Adrenal gland (tissue), 12 donors: ENCODE results near the gene FHOD3. TPM values are rescaled to one million over a fixed set of nuclear protein-coding genes. Genes with fewer than 3 reads are reported as not detected.
A peak's percentile ranks its signal among the peaks of the same experiment; 100 is the strongest.

Experiments used
- DNase-seq, 7 donors: peaks; one replicate each; pipeline ENCODE4 v3.0.0-alpha.2; 2019 to 2020
- H3K27ac ChIP-seq, 5 donors: fragments of 200-600 bp; sonication (generic) in 4 of 5; 1 replicate in 3 of 5; 2 replicates in 2 of 5; pipeline versions ENCODE4 v1.5.1 to v1.8.0; 2016 to 2020; ENCODE audit warnings: mild to moderate bottlenecking in 1 of 5
- H3K27me3 ChIP-seq: fragments of 200-600 bp; 2 replicates; pipeline ENCODE4 v1.8.0; 2021
- H3K36me3 ChIP-seq, 2 donors: fragments of 200-600 bp; replicated peaks in 1 of 2; 1 replicate in 1 of 2; 2 replicates in 1 of 2; pipeline versions ENCODE4 v1.5.1 to v1.8.0; 2018 to 2022
- H3K4me1 ChIP-seq, 2 donors: fragments of 200-600 bp; replicated peaks in 1 of 2; 1 replicate in 1 of 2; 2 replicates in 1 of 2; pipeline versions ENCODE4 v1.5.1 to v1.8.0; 2018 to 2021
- H3K4me3 ChIP-seq, 4 donors: fragments of 200-600 bp; sonication (generic) in 3 of 4; one replicate each; pipeline ENCODE4 v1.5.1; 2016 to 2018
- H3K9me3 ChIP-seq, 3 donors: fragments of 200-600 bp; sonication (generic) in 1 of 3; replicated peaks in 1 of 3; 1 replicate in 2 of 3; 2 replicates in 1 of 3; pipeline versions ENCODE4 v1.5.1 to v1.8.0; 2016 to 2021
- CTCF ChIP-seq, 6 experiments: fragments of 450-650 bp in 4 of 6; fragments of 200-600 bp in 2 of 6; sonication (generic) in 1 of 6; IDR thresholded peaks; 1 replicate in 5 of 6; 2 replicates in 1 of 6; pipeline versions ENCODE4 v1.5.1 to v1.8.0; 2016 to 2021; ENCODE audit warnings: antibody characterized with exemption in 6 of 6, mild to moderate bottlenecking in 2 of 6, moderate library complexity in 1 of 6
- POLR2A ChIP-seq, 2 donors: fragments of 450-650 bp; IDR thresholded peaks; one replicate each; pipeline ENCODE4 v1.6.1; 2017; ENCODE audit warnings: antibody characterized with exemption in 2 of 2, mild to moderate bottlenecking in 2 of 2, moderate library complexity in 1 of 2
- WGBS, 4 donors: extraction: QIAGEN DNeasy Blood & Tissue Kit in 2 of 4; methylation state at CpG; one replicate each; pipeline versions ENCODE4 v1.1.5 to v1.1.7; 2013 to 2017; 5-methylcytosine and 5-hydroxymethylcytosine counted together
- intact Hi-C, 2 donors: fragments of 100-400 bp; cut with DNase I; formaldehyde crosslinking; loops; one replicate each; pipeline versions ENCODE4 v1.14.1 to v1.15.0; 2022 to 2023
- polyA plus RNA-seq, 3 donors: library from polyadenylated mRNA; stranded (reverse); fragments of 200-250 nt in 2 of 3; fragments of 350-450 nt in 1 of 3; fragmentation: Illumina TruSeq in 1 of 3; extraction: RNeasy Lipid Tissue Mini Kit (QIAGEN cat#74804) in 1 of 3; gene quantifications; one replicate each; pipeline ENCODE4 v1.2.3, GENCODE V29; 2013 to 2014
- total RNA-seq, 9 donors: library from RNA; depleted of rRNA in 4 of 9; stranded (reverse); fragments of >200 nt in 4 of 9; fragments of 120-200 nt in 1 of 9; fragmentation: NEBNext Ultra II Directional in 1 of 9; extraction: Animal tissue kit (Norgen Biotek cat#: 25700) in 1 of 9; gene quantifications; one replicate each; pipeline versions ENCODE4 v1.1.0 to v1.2.4, GENCODE V29; 2013 to 2023
- donor health status: healthy with polysubstance abuse.
- donor health status: Bipolar disorder and iron deficiency.
- donor health status: DM: yes; HTN: yes; CAD: no.
- donor health status: DM: no; HTN: no; CAD: no.
- donor health status: DM: no; HTN: no; CAD: no.
- donor health status: DM: yes; HTN: yes; CAD: no.

FHOD3 gene
- total and polyA plus RNA-seq, 12 donors: 17.5 to 87.9 (median 48.5) TPM

GRCh38 chr18:36305375-36305774, 7.9 kb downstream of the FHOD3 start:
- intact Hi-C loops: no loop called here
- WGBS, 4 donors: 61 to 74% (median 65%) methylated on average over 2 of the region's 2 CpGs
- Histone ChIP-seq H3K4me1 (peaks cover 12 to 18% of the 10 kb centered on the region in 2 donors), H3K9me3 (no peaks in the 10 kb centered on the region), H3K36me3 (no peaks in the 10 kb centered on the region), H3K27me3 (no peaks in the 10 kb centered on the region), H3K27ac (no peak overlapping the region), H3K4me3 (no peak overlapping the region)
- no peak for DNase-seq
- TF ChIP-seq CTCF (IDR thresholded peaks at IDR 0.05) (no peak), POLR2A (IDR thresholded peaks at IDR 0.05) (no peak)

GRCh38 chr18:36307513-36307912, 10.0 kb downstream of the FHOD3 start:
- no peaks in the 10 kb centered on the region for H3K36me3 ChIP-seq
- no peaks in the 10 kb centered on the region for H3K27me3 ChIP-seq
- peaks cover 14 to 21% of the 10 kb centered on the region in 2 donors for H3K4me1 ChIP-seq
- intact Hi-C loops: no loop called here
- TF ChIP-seq CTCF (IDR thresholded peaks at IDR 0.05) (no peak), POLR2A (IDR thresholded peaks at IDR 0.05) (no peak)
- no peak overlapping the region for H3K4me3 ChIP-seq
- no peaks in the 10 kb centered on the region for H3K9me3 ChIP-seq
- H3K27ac ChIP-seq: no peak overlapping the region
- DNase-seq: no peak

DNA sequence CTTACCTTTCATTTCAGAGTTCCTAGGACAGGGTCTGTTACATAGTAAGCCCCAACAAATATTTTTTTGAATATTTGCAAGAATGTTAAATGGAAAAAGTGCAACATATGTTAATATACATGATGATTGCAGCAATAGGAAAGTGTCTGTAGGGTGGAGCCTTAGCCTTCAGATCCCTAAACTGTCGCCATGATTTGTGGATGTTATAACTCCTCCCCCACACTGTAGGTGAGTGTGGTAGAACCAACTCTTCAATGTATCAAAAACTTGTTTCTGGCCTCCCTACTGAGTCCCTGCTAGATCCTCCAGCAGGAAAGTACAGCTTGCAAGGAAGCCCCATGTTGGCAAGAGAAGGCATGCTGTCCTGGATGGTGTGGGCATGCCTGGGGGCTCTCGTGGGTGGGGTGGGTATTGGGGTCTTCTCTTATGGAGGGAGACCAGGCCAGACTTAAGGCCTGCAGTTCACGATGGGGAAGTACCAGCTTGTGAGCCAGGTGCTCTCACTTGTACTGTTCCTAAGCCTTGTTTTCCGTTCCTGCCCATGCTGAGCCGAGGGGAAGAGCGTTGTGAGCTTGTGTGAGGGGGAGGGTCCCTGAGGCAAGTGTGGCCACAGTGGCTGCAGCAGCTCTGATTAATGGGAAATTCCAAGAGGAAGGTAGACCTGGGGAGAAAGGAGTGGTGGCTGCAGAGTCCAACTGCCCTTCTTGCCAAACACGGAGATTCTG, 11.4 kb downstream of the FHOD3 start:
- Histone ChIP-seq H3K4me1 (peaks cover 27 to 32% of the 10 kb centered on the region in 2 donors), H3K4me3 (no peak overlapping the region), H3K9me3 (no peaks in the 10 kb centered on the region), H3K27me3 (no peaks in the 10 kb centered on the region), H3K36me3 (no peaks in the 10 kb centered on the region), H3K27ac (peak overlapping the region in 4 of 5 donors; percentile 33 to 92 (median 77))
- WGBS, 4 donors: 53 to 65% (median 54%) methylated on average over 6 to 7 of the region's 7 CpGs
- TF ChIP-seq POLR2A (IDR thresholded peaks at IDR 0.05): no peak
- no peak for TF ChIP-seq CTCF (IDR thresholded peaks at IDR 0.05)
- intact Hi-C loops: no loop called here
- DNase-seq: peak in 1 of 7 donors; percentile 47

- peak overlapping the region in 4 of 5 donors; percentile 33 to 92 (median 77) for H3K27ac ChIP-seq
- no peaks in the 10 kb centered on the region for H3K36me3 ChIP-seq
- peak; percentile 76 to 94 (median 90) for DNase-seq
- H3K9me3 ChIP-seq: no peaks in the 10 kb centered on the region
- peaks cover 35 to 40% of the 10 kb centered on the region in 2 donors for H3K4me1 ChIP-seq
- no peaks in the 10 kb centered on the region for H3K27me3 ChIP-seq
- intact Hi-C loops: no loop called here
- TF ChIP-seq CTCF (IDR thresholded peaks at IDR 0.05) (no peak), POLR2A (IDR thresholded peaks at IDR 0.05) (peak in 1 of 2 donors; percentile 64)
- WGBS, 4 donors: 24 to 37% (median 34%) methylated on average over 8 to 11 of the region's 11 CpGs
- H3K4me3 ChIP-seq: no peak overlapping the region
Observed at GRCh38 chr18:36309436-36310391, 12.2 kb downstream of the FHOD3 start.
